ENCODE data around the gene EEF2KMT.

DNA sequence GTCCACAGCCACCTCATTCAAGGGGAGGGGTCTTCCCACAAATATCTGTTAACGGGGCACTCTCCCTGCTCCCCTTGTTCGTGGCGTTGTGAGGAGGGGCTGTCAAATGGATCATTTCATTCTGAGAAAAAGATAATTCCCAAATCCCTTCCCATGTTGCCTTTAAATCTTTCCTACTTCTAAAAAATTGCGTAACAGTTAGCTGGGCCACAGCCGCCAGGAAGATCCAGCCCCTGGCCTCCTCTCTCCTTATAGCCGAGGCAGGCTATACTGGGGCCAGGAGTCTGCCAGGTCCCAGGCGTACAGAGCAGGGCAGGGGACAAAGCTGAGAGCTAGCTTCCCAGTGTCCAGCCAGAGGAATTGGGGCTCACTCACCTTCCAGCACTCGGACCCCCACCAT is 32.3 kb downstream of the EEF2KMT start:
- TF ChIP-seq, protein P1, sequence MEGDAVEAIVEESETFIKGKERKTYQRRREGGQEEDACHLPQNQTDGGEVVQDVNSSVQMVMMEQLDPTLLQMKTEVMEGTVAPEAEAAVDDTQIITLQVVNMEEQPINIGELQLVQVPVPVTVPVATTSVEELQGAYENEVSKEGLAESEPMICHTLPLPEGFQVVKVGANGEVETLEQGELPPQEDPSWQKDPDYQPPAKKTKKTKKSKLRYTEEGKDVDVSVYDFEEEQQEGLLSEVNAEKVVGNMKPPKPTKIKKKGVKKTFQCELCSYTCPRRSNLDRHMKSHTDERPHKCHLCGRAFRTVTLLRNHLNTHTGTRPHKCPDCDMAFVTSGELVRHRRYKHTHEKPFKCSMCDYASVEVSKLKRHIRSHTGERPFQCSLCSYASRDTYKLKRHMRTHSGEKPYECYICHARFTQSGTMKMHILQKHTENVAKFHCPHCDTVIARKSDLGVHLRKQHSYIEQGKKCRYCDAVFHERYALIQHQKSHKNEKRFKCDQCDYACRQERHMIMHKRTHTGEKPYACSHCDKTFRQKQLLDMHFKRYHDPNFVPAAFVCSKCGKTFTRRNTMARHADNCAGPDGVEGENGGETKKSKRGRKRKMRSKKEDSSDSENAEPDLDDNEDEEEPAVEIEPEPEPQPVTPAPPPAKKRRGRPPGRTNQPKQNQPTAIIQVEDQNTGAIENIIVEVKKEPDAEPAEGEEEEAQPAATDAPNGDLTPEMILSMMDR (conservative IDR thresholded peaks at IDR 0.05; ENCODE audit: low read depth, low read length), result no peak
- TF ChIP-seq EZH2phosphoT487 (IDR thresholded peaks at IDR 0.05; ENCODE audit: borderline replicate concordance, low read length), result no peak
